ENCODE data around the gene POU3F1. TPM values are rescaled to one million over a fixed set of nuclear protein-coding genes. Genes with fewer than 3 reads are reported as not detected.

Gene POU3F1
- total RNA-seq, 1 donor from 2014 or later = 10.7 TPM

GRCh38 chr1:37998913-37999429 is 47.6 kb downstream of the POU3F1 start:
- peak overlapping the region; percentile 100 for H3K27ac Mint-ChIP-seq (ENCODE audit: unreplicated experiment)
- no peaks in the 10 kb centered on the region for H3K9me3 Mint-ChIP-seq
- peaks cover 44% of the 10 kb centered on the region for H3K4me1 Mint-ChIP-seq
- DNase-seq (ENCODE audit: low read depth, low spot score) = no peak
- H3K36me3 Mint-ChIP-seq (ENCODE audit: low read depth) = peaks cover 3% of the 10 kb centered on the region
- H3K4me3 Mint-ChIP-seq = peak overlapping the region; percentile 78
- H3K27me3 Mint-ChIP-seq (ENCODE audit: low read depth) = no peaks in the 10 kb centered on the region
- TF ChIP-seq CTCF (conservative IDR thresholded peaks at IDR 0.05) = no peak

- no peaks in the 10 kb centered on the region for H3K9me3 Mint-ChIP-seq
- no peak for DNase-seq (ENCODE audit: low read depth, low spot score)
- peaks cover 38% of the 10 kb centered on the region for H3K4me1 Mint-ChIP-seq
- no peaks in the 10 kb centered on the region for H3K27me3 Mint-ChIP-seq (ENCODE audit: low read depth)
- peaks cover 3% of the 10 kb centered on the region for H3K36me3 Mint-ChIP-seq (ENCODE audit: low read depth)
- peak overlapping the region; percentile 53 for H3K27ac Mint-ChIP-seq (ENCODE audit: unreplicated experiment)
- no peak for TF ChIP-seq CTCF (conservative IDR thresholded peaks at IDR 0.05)
- H3K4me3 Mint-ChIP-seq = peak overlapping the region; percentile 32
Observed at GRCh38 chr1:37998089-37998808, 48.3 kb downstream of the POU3F1 start.

- H3K4me3 Mint-ChIP-seq = peak overlapping the region; percentile 72
- DNase-seq (ENCODE audit: low read depth, low spot score) = no peak
- H3K4me1 Mint-ChIP-seq = peaks cover 36% of the 10 kb centered on the region
Observed at GRCh38 chr1:37997256-37998088, 49.1 kb downstream of the POU3F1 start.

GRCh38 chr1:37995751-37996345 is 50.7 kb downstream of the POU3F1 start:
- Mint-ChIP-seq H3K27me3 (ENCODE audit: low read depth) (no peaks in the 10 kb centered on the region), H3K9me3 (no peaks in the 10 kb centered on the region), H3K36me3 (ENCODE audit: low read depth) (peaks cover 3% of the 10 kb centered on the region), H3K27ac (ENCODE audit: unreplicated experiment) (no peak overlapping the region), H3K4me3 (peak overlapping the region; percentile 79), H3K4me1 (peaks cover 30% of the 10 kb centered on the region)
- DNase-seq (ENCODE audit: low read depth, low spot score) = no peak
- no peak for TF ChIP-seq CTCF (conservative IDR thresholded peaks at IDR 0.05)

More at GRCh38 chr1:37997256-37998088, 49.1 kb downstream of the POU3F1 start:
- H3K27me3 Mint-ChIP-seq (ENCODE audit: low read depth) = no peaks in the 10 kb centered on the region
- H3K36me3 Mint-ChIP-seq (ENCODE audit: low read depth) = peaks cover 3% of the 10 kb centered on the region
- no peaks in the 10 kb centered on the region for H3K9me3 Mint-ChIP-seq
- H3K27ac Mint-ChIP-seq (ENCODE audit: unreplicated experiment) = no peak overlapping the region
- TF ChIP-seq CTCF (conservative IDR thresholded peaks at IDR 0.05) = no peak

GRCh38 chr1:37994886-37995566 is 51.6 kb downstream of the POU3F1 start:
- no peak for DNase-seq (ENCODE audit: low read depth, low spot score)
- H3K9me3 Mint-ChIP-seq = no peaks in the 10 kb centered on the region
- no peaks in the 10 kb centered on the region for H3K27me3 Mint-ChIP-seq (ENCODE audit: low read depth)
- peak overlapping the region; percentile 64 for H3K4me3 Mint-ChIP-seq
- peaks cover 3% of the 10 kb centered on the region for H3K36me3 Mint-ChIP-seq (ENCODE audit: low read depth)
- TF ChIP-seq CTCF (conservative IDR thresholded peaks at IDR 0.05) = no peak
- H3K27ac Mint-ChIP-seq (ENCODE audit: unreplicated experiment) = no peak overlapping the region
- peaks cover 27% of the 10 kb centered on the region for H3K4me1 Mint-ChIP-seq

Data from neural crest cell (in vitro differentiated cells).